HepG2 (cell line): Measurements from ENCODE around the gene ZNF783. TPM values are rescaled to one million over a fixed set of nuclear protein-coding genes. Genes with fewer than 3 reads are reported as not detected.

ENCODE experiments used
- HNF4G ChIP-seq, 2 experiments: sonication (generic) in 1 of 2; formaldehyde crosslinking in 1 of 2; IDR thresholded peaks; 2 replicates each; pipeline versions ENCODE4 v1.4.0 to v1.6.1; 2011 to 2020; ENCODE audit warnings: borderline replicate concordance in 2 of 2, low read depth in 2 of 2, mild to moderate bottlenecking in 2 of 2, low read length in 1 of 2, missing genetic modification reagents in 1 of 2, moderate library complexity in 1 of 2
- NFE2 ChIP-seq: sonication (generic); formaldehyde crosslinking; IDR thresholded peaks from 2 replicates; pipeline ENCODE4 v1.4.0; 2020; ENCODE audit warnings: missing genetic modification reagents
- NR2F1 ChIP-seq, 2 experiments: fragments of 450-650 bp in 1 of 2; formaldehyde crosslinking in 1 of 2; IDR thresholded peaks; 2 replicates each; pipeline versions ENCODE4 v1.5.0 to v1.6.1; 2016 to 2020; ENCODE audit warnings: mild to moderate bottlenecking in 1 of 2, missing compliant biosample characterization in 1 of 2, missing genetic modification reagents in 1 of 2, moderate library complexity in 1 of 2
- PAXIP1 ChIP-seq: sonication (generic); formaldehyde crosslinking; conservative IDR thresholded peaks from 2 replicates; pipeline ENCODE4 v1.4.0; 2020; ENCODE audit warnings: mild to moderate bottlenecking, missing genetic modification reagents, moderate library complexity
- RAD21 ChIP-seq: fragments of 450-650 bp; formaldehyde crosslinking; IDR thresholded peaks from 2 replicates; pipeline ENCODE4 v1.5.0; 2020; ENCODE audit warnings: mild to moderate bottlenecking
- ZNF124 ChIP-seq: sonication (generic); formaldehyde crosslinking; IDR thresholded peaks from 2 replicates; pipeline ENCODE4 v1.4.0; 2020; ENCODE audit warnings: missing genetic modification reagents
- ZNF142 ChIP-seq: sonication (generic); formaldehyde crosslinking; IDR thresholded peaks from 2 replicates; pipeline ENCODE4 v1.4.0; 2020; ENCODE audit warnings: missing genetic modification reagents
- ZNF619 ChIP-seq: sonication (generic); formaldehyde crosslinking; IDR thresholded peaks from 2 replicates; pipeline ENCODE4 v1.4.0; 2020; ENCODE audit warnings: mild to moderate bottlenecking, missing genetic modification reagents
- ZNF816 ChIP-seq: sonication (generic); formaldehyde crosslinking; IDR thresholded peaks from 2 replicates; pipeline ENCODE4 v1.8.0; 2022; ENCODE audit warnings: missing genetic modification reagents, mild to moderate bottlenecking, borderline replicate concordance
- polyA plus RNA-seq, 8 experiments: library from polyadenylated mRNA; depleted of rRNA in 3 of 8; stranded (reverse) in 7 of 8; unstranded in 1 of 8; fragments of >200 nt; fragmentation: Illumina TruSeq in 4 of 8; extraction: Trizol in 4 of 8; gene quantifications; 2 replicates each; pipeline versions ENCODE4 v1.2.1 to v1.2.3, GENCODE V29; 2011 to 2016; ENCODE audit warnings: low read depth in 4 of 8, missing spikeins in 1 of 8, mixed read lengths in 1 of 8; ENCODE audit not compliant: insufficient read depth in 1 of 8
- total RNA-seq, 5 experiments: library from RNA; depleted of rRNA; stranded (reverse); fragments of >200 nt; fragmentation: Illumina TruSeq; extraction: Trizol; gene quantifications; 2 replicates each; pipeline ENCODE4 v1.2.3, GENCODE V29; 2016; ENCODE audit warnings: low read depth in 1 of 5
- TF ChIP-seq, protein P1 (sequence below): sonication (generic); formaldehyde crosslinking; IDR thresholded peaks from 2 replicates; pipeline ENCODE4 v1.9.0; 2021; ENCODE audit warnings: mild to moderate bottlenecking, missing genetic modification reagents

Gene ZNF783
- total and polyA plus RNA-seq, 2 of the 13 experiments (the other 11 are each of a cell fraction or from before 2014, with no cell fraction given), result 4.1 to 5.2 TPM

- TF ChIP-seq ZNF142 (CRISPR knock-in tag) (peak; percentile 93), ZNF124 (CRISPR knock-in tag) (peak; percentile 56; the same call in 1 of the 2 replicates), PAXIP1 (CRISPR knock-in tag) (no peak), HNF4G (IDR thresholded peaks at IDR 0.05; ENCODE audit: borderline replicate concordance, low read depth, low read length) (no peak), HNF4G (CRISPR knock-in tag; IDR thresholded peaks at IDR 0.05; ENCODE audit: borderline replicate concordance, low read depth) (peak; percentile 43; the same call in 1 of the 2 replicates), ZNF619 (CRISPR knock-in tag) (0 out of 2 replicates have a peak, but pooled peaks have one; percentile 41), NFE2 (CRISPR knock-in tag) (no peak), RAD21 (peak; percentile 88), NR2F1 (CRISPR knock-in tag; IDR thresholded peaks at IDR 0.05) (no peak), ZNF816 (CRISPR knock-in tag) (peak; percentile 93; the same call in 1 of the 2 replicates)
- TF ChIP-seq, protein P1, sequence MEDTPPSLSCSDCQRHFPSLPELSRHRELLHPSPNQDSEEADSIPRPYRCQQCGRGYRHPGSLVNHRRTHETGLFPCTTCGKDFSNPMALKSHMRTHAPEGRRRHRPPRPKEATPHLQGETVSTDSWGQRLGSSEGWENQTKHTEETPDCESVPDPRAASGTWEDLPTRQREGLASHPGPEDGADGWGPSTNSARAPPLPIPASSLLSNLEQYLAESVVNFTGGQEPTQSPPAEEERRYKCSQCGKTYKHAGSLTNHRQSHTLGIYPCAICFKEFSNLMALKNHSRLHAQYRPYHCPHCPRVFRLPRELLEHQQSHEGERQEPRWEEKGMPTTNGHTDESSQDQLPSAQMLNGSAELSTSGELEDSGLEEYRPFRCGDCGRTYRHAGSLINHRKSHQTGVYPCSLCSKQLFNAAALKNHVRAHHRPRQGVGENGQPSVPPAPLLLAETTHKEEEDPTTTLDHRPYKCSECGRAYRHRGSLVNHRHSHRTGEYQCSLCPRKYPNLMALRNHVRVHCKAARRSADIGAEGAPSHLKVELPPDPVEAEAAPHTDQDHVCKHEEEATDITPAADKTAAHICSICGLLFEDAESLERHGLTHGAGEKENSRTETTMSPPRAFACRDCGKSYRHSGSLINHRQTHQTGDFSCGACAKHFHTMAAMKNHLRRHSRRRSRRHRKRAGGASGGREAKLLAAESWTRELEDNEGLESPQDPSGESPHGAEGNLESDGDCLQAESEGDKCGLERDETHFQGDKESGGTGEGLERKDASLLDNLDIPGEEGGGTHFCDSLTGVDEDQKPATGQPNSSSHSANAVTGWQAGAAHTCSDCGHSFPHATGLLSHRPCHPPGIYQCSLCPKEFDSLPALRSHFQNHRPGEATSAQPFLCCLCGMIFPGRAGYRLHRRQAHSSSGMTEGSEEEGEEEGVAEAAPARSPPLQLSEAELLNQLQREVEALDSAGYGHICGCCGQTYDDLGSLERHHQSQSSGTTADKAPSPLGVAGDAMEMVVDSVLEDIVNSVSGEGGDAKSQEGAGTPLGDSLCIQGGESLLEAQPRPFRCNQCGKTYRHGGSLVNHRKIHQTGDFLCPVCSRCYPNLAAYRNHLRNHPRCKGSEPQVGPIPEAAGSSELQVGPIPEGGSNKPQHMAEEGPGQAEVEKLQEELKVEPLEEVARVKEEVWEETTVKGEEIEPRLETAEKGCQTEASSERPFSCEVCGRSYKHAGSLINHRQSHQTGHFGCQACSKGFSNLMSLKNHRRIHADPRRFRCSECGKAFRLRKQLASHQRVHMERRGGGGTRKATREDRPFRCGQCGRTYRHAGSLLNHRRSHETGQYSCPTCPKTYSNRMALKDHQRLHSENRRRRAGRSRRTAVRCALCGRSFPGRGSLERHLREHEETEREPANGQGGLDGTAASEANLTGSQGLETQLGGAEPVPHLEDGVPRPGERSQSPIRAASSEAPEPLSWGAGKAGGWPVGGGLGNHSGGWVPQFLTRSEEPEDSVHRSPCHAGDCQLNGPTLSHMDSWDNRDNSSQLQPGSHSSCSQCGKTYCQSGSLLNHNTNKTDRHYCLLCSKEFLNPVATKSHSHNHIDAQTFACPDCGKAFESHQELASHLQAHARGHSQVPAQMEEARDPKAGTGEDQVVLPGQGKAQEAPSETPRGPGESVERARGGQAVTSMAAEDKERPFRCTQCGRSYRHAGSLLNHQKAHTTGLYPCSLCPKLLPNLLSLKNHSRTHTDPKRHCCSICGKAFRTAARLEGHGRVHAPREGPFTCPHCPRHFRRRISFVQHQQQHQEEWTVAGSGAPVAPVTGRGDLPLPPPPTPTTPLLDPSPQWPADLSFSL (CRISPR knock-in tag), result no peak
Observed at GRCh38 chr7:149261829-149262617, at the start of gene ZNF783 (continued).
